Right forelimb (tissue), 1 donor: ENCODE data around the gene ENG.
"Not testable (repeated sequence)": the region's sequence is repeated elsewhere in the genome, so short reads cannot be mapped to it uniquely, and the experiment has no call there.

ENCODE experiments used
- DNase-seq: peaks from one replicate; pipeline ENCODE4 v3.0.0-alpha.2; 2018

Gene ENG

DNA sequence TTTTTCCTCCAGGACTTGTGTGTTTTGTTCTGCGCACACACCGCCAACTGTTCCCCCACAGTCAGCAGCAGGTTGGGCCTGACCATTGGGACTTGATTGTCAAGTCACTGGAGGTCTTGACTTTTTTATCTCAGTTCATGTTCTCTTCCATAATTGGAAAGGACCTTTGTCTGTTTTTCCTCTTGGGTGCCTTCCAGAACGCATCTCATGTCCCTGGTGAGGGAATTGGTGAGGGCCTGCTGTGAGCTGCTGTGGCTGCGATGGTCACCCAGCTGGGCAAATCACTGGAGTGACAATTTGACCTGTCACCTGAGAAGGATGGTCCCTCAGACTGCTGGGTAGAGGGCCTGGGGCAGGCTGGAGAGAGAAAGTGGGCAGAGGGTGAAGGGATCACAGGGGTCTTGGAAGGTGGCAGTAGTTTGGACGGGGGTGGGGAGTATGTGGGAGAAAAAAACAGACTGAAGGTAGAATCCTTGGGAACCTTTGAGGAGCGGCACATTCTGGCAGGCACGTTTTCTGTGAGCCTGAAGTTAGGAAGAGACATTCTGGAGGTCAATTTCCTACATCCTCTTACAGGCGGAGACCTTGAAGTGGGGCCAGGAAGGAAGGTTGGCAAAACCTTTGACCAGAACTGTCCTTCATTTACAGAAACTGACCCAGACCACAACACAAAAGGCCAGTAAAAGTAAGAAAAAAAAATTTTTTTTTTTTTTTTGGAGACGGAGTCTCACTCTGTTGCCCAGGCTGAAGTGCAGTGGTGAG is 64.2 kb downstream of the ENG start:
- no peak for DNase-seq

DNA sequence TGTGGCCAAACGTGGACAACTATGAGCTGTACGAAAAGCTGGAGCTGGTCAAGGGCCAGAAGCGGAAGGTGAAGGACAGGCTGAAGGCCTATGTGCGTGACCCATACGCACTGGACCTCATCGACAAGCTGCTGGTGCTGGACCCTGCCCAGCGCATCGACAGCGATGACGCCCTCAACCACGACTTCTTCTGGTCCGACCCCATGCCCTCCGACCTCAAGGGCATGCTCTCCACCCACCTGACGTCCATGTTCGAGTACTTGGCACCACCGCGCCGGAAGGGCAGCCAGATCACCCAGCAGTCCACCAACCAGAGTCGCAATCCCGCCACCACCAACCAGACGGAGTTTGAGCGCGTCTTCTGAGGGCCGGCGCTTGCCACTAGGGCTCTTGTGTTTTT is 65.3 kb downstream of the ENG start:
- DNase-seq: no peak

DNA sequence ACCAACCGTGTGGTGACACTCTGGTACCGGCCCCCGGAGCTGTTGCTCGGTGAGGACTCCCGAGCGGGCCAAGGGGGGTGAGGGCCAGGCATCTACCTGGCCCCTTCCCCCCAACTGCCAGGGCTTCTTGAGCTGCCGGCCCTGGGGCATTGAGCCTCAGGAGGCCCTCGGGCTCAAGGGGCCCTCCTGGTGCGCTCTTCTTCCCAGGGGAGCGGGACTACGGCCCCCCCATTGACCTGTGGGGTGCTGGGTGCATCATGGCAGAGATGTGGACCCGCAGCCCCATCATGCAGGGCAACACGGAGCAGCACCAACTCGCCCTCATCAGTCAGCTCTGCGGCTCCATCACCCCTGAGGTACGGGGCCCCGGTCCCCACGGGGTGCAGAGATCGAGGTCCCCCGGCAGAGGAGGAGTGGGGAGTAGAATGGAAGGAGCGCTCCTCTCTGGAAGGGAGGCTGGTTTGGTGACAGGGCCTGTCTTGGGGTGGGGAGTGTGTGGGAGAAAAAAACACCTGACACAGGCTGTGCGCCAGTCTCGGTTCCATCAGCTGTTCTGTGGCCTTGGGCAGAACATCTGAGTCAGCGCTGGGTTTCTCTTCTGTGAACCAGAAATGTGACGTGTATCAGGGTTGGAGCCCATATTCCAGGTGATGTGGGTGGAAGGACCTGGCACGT is 66.0 kb downstream of the ENG start:
- DNase-seq: no peak

DNA sequence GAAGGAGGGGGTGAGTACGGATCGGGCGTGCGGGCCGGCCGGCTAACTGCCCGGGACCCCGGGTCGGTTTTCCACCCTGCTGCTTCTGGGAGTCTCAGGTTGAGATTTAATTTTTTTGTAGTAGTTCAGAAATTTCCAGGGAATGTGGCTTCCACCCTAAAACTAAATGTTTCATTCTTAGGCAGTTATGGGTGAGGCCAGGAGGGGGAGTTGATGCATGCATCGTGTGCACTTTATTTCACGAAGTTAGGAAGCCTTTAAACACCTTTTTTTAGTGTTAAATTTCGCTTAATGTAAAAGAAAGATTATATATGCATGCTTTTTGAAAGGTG is 67.7 kb downstream of the ENG start:
- DNase-seq: no peak

DNA sequence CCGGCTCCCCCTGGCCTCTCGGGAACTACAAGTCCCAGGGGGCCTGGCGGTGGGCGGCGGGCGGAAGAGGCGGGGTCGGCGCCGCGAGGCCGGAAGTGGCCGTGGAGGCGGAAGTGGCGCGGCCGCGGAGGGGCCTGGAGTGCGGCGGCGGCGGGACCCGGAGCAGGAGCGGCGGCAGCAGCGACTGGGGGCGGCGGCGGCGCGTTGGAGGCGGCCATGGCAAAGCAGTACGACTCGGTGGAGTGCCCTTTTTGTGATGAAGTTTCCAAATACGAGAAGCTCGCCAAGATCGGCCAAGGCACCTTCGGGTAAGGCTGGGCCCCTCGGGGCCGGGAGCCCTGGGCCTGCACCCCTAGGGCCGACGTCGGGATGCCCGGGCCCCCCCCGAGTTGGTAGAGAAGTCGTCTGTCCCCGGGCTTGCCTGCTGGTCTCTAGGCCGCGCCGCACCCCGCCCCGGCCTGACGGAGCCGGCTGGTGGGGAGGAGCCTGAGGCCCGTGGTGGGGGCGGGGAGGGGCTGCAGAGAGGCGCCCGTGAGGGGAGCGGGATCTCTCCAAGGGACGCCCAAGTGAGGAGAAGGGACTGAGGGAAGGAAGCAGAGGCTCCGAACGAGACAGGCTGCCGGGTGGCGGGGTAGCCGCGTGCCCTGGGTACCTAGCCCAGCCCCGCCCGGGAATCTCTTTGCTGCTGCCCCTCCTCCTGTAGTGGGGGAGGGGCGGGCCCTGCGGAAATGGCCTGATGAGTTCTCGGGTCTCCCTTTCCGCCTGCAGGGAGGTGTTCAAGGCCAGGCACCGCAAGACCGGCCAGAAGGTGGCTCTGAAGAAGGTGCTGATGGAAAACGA is 68.3 kb downstream of the ENG start, which contains the start of gene CDK9:
Gene CDK9, plus strand, starts transcription at position 102 of the 840 bp plus-strand sequence. Its CDS starts 115 bp downstream, at position 217.
- peak; percentile 97 for DNase-seq

DNA sequence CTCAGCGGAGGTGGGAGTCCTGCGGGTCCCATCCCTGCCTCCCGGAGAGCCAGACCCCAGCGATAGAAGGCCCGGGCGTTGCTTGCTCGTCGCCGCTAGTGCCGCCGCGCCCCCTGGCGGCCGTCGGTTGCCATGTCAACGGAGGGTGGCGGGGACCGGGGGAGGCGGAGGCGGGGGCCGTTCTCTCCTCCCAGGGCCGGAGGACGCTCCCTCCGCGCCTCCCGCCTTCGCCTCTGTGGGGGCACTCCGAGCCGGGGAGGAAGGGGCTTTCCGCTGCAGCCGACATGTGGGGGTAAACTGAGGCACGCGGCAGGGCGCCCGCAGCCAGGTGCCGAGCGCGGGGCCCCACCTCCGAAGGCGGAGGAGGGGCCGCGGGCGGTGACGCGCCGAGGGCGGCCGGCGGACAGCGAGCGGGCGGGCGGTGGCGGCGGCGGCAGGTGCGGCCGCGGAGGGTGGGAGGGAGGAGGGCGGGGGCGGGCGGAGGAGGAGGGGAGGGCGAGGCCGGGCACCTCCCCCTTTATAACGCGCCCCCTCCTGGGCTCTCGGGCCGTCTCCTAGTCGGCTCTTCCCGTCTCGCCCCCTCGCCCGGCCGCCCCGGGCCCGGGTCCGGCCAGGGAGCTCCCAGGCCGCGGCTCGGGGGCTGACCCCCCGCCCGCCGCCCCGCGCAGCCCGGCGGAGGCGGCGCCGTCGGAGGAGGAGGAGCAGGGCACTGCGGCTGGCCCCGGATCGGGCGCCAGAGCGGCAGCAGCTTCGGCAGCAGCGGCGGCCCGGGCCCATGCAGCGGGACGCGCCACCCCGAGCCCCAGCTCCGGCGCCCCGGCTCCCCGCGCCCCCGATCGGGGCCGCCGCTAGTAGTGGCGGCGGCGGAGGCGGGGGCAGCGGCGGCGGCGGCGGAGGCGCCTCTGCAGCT is 69.2 kb downstream of the ENG start:
- DNase-seq: peak; percentile 94

DNA sequence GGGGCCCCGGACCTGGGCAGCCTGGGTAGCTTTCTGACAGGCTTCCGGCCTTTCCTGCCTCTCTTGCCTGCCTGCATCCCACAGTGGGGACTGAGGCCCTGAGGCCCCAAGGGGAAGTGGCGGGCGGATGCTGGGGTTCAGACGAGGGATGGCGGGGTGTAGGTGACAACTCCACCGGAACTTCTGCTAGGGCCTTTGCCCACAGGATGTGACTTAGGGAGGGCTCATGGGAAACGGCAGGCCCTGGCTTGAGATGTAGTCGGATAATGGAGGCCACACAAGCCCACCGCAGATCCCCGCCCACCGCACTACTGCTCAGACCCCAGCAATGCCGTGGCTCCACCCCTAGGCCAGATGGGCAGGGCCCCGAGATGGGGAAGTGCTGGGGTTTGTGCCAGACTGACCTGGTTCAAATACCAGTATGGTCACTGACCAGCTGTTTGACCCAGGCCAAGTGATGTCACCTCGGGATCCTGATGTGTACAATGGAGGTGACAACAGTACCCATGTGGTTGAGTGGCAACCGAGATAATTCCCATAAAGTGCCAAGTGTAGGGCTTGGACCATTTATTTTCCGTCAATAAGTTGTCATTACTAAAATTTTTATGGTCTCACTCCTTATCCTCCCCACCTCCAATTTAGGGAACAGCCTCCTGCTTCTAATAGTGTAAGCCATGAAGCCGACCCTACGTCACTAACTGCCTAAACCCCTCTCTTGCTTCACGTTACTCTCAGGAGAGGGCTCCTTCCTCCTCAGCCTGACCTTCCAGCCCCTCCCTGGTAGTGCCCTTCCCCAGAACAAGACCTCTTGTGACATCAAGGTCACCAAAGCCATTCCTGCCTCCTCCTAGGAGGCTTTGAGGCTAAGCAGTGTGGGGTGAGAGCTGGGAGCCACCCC is 71.1 kb downstream of the ENG start:
- peak; percentile 54 for DNase-seq

DNA sequence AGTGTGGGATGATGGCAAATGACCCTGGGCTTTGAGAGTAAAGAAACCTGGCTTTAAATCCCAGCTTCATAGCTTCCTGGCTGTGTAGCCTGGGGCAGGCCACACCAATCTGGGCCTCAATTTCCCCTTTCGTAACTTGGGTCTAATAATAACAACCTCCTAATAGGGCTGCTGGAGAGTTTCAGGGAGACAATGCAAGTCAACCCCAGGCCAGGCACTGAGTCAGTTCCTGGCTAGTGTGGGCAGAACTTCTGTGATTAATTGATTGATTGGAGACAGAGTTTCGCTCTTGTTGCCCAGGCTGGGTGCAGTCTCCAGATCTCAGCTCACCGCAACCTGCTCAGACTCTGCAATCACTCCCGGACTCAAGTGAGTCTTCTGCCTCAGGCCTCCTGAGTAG is 72.7 kb downstream of the ENG start:
- DNase-seq: no peak

DNA sequence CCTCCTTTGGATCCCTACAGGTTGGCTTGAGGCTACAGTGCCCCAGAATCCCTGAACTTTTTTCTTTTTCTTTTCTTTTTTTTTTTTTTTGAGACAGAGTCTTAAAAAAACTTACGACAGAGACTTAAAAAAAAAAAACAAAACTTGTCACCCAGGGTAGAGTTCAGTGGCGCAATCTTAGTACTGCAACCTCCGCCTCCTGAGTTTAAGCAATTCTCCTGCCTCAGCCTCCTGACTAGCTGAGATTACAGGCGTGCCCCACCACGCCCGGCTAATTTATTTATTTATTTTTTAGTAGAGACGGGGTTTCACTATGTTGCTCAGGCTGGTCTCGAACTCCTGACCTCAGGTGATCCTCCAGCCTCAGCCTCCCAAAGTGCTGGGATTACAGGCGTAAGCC is 73.5 kb downstream of the ENG start:
- DNase-seq: not testable (repeated sequence)

DNA sequence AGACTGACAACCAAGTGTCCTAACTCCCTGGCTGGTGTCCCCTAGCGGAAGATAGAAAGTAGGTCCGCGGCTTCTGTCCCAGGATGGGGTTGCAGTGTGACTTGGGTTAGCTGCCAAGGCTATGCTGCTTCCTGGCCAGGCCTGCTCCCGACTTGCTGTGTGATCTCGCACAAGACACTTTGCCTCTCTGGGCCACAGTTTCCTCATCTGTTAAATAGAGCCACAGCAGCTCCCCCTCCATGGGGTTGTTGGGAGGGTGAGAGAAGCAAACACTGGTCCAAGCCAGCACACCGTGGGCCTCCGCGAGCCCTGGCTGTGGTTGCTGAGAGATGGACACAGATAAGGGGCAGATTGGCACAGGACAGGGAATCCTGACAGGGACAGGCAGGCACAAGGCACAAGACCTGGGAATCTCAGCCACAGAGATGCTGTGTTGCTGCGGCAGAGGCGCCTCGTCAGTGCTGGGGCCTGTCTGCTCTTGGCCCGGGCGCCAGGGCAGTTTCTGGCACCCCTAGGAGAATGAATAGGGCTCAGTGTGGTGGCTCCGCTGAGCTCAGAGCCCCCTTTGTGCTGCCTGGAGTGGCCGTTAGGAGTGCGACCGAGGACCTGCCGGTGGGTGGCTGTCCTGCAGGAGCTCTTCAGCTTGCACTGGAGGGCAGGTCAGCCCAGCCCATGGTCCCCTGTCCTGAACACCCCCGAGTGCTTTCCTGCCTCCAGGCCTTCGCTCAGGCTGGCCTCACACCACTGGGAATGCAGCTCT is 74.2 kb downstream of the ENG start:
- DNase-seq: no peak

DNA sequence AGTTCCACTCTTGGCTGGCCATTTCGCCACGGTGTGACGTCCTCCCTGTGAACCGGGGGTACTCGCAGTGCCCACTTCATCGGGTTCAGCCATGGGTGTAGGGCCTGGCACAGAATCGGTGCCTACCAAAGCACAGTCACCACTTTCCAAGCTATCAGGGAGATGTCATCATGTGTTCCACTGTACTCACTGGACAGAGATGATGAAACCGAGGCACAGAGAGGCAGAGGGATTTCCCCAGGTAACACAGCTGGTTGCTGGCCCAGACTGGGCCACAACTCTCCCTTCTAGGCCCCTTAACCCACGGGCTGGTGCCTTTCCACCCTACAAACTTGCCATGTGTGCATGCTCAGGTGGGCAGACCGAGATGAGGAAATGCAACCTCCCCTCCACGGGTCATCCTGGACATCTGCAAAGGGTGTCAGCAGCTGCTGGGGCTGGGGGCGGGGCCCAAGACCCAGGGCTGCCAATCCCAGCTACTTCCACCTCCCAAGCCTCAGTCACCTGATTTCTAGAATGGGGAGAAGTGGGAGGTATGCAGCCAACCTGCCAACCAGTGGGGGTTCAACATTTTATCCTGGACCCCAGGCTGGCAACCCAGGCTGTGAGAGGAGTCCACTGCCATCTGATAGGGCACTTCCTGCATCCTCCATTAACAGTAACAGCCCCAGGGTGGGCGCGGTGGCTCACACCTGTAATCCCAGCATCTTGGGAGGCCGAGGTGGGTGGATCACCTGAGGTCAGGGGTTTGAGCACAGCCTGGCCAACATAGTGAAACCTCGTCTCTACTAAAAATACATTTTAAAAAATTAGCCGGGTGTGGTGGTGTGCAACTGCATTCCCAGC is 75.1 kb downstream of the ENG start:
- DNase-seq: no peak

DNA sequence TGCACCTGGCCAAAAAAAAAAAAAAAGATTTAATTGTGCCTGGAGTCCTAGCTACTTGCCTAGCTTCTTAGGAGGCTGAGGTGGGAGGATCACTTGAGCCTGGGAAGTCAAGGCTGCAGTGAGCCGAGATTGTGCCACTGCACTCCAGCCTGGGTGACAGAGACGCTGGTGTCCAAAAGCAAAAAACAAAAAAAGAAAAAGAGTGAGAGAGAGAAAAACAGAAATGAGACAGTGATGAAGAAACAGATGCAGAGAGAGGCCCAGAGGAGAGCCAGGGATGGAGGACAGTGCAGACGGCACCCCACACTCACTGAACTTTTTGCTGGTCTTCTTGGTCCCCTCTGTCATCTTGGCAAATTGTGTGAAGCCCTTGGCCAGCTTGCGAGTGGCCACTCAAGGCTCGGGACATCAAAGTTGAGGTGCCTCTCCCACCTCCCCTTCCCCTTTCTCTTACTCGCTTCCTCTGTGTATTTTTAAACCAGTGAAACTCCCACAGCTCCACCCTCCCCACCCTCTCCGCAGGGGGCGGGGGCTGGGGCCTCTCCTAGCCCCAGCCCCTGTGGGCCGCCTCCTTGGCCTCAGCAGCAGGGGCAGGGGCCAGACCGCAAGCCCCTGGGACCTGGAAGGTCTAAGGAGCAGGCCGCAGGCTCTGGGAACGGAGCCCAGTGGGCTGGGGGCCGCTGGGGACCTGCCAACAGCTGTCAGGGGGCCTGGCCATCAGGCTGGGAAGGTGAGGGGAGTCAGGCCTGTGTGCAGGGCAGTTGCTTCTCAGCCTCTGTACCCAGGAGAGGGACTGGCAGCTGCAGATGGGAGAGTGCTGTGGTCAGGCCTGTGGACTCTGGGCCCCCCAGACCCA is 76.0 kb downstream of the ENG start, which contains the start of gene SH2D3C:
Gene SH2D3C, minus strand, starts transcription at position 387 of the 856 bp plus-strand sequence. Its CDS starts 39 bp downstream, at position 348.
- no peak for DNase-seq

DNA sequence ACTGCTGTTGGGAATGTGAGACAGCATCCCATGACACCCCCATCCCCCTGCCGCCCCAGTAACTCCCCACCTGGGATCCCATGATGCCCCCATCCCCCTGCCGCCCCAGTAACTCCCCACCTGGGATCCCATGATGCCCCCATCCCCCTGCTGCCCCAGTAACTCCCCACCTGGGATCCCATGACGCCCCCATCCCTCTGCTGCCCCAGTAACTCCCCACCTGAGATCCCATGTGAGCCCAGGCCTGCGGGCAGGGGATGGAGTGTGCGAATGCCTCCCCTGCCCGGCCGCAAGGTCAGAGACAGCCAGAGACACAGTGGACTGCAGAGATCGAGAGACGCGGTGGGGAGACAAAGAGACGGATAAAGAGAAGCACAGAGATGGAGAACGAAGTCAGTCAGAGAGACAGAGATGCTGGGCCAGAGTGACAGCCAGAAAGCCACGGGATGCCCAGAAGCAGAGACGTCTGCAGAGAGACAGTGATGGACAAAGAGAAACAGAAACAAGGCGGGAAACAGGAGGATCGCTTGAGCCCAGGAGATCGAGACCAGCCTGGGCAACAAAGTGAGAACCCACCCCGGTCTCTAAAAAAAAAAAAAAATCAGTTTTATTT is 77.0 kb downstream of the ENG start:
- DNase-seq: no peak

DNA sequence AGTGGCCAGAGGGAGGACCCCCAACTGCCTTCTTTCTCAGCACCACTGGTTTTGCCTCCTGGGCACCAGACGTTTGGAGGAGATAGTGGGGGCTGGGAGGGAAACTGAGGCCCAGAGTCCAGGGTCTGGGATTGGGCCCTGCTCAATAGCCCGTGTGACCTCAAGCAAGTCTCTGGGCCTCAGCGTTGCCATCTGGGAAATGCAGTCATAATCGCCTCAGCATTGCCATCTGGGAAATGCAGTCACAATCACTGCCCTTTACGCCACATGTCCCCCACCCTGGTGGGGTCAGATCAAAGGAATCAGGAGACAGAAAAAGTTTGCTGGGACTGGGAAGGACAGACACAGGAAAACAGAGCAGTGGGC is 77.6 kb downstream of the ENG start:
- no peak for DNase-seq

DNA sequence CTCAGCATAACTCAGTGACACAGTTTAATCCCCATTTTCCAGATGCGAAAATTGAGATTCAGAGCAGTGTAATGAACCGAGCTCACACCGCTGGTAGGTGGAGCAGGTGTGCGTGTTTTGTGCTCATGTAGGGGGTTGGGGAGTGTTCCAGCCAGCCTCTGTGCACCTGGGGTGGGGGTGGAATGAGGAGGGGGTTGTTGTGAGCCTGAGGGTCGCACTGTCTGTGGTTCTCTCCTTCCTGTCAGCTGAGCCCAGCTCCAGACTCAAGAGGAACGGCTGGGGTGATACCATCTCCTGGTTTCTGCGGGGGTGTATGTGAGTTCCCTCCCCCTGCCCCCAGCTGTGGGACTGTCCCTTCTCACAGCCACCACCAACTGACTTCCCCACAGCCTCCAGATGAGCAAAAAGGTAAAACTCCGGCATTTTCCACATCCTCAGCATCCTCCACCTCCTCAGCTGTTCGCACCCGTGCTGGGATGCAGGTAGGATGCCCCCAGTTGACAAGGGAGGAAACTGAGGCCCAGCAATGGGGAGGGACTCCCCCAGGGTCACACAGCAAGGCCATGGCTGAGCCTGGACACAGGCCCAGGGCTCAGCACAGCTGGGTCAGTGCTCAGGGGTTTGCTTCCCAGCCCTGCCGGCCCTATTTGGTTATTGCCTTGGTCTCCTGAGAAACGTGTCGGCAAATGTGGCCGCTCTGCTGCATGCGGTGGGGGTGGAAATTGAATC is 78.1 kb downstream of the ENG start:
- no peak for DNase-seq

DNA sequence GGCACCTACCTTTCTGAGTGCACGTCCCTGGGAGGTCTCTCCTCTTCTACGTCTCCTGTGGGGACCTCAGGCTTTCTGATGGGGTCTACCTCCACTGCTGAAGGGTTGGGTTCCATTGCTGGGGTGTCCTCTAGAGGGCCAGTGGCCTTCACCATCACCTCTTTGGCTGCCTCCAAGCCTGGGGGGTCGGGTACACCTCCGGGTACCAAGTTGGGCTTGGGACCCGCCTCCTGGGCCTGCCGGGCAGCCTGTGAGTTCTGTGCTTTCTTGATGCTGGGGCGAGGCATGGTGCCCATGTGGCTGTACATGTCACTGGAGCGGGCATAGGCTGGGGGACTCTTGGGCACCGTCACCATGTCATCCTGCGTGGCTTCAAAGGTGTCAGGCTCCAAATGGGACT is 80.5 kb downstream of the ENG start:
- no peak for DNase-seq

DNA sequence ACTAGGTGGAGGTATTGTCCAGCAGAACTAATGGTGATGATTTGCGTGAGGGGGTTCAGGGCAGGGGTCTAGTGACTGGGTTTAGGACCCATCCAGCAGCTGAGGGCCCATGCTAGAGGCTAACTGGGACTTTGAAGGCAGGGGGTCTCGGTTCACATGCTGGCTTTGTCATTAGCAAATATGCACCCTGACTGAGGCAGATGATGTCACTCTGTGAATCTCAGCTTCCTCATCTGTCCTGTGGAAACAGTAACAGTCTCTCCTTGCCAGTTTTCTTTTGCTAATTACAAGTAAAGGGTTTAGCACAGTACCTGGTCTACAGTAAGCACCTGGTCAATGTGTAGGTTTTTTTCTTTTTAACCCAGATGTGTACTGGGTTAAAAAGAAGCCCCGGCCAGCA is 81.2 kb downstream of the ENG start:
- DNase-seq: no peak

DNA sequence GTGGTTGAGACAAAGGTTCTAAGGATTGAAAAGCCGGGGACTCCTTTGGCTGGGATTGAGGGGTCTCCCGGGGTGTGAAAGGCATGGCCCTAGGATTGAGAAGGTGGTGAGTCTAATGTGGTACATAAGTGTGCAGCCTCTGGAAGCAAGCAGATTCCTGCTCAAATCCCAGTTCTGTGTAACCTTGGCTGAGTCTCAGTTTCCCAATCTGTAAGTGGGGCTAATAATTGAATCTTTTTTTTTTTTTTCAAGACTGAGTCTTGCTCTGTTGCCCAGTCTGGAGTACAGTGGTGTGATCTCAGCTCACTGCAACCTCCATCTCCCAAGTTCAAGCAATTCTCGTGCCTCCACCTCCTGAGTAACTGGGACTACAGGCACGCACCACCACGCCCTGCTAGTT is 81.9 kb downstream of the ENG start:
- no peak for DNase-seq
